ENCODE measurements around the gene AOAH.

DNA sequence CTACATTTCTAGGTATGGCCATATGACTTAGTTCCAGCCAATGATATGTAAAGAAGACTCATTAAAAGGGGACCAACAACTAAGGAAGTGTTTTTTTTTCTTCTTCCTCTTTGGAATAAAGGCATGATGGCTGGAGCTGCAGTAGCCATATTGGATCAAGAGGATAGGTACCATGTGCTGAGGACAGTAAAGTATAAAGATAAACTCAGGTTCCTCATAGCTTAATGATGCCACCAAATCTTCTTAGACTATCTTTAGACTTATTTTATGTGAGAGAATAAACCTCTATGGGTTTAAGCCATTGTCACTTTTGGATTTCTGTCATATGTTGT lies 249.3 kb downstream of the AOAH start:
- TF ChIP-seq, protein P1, sequence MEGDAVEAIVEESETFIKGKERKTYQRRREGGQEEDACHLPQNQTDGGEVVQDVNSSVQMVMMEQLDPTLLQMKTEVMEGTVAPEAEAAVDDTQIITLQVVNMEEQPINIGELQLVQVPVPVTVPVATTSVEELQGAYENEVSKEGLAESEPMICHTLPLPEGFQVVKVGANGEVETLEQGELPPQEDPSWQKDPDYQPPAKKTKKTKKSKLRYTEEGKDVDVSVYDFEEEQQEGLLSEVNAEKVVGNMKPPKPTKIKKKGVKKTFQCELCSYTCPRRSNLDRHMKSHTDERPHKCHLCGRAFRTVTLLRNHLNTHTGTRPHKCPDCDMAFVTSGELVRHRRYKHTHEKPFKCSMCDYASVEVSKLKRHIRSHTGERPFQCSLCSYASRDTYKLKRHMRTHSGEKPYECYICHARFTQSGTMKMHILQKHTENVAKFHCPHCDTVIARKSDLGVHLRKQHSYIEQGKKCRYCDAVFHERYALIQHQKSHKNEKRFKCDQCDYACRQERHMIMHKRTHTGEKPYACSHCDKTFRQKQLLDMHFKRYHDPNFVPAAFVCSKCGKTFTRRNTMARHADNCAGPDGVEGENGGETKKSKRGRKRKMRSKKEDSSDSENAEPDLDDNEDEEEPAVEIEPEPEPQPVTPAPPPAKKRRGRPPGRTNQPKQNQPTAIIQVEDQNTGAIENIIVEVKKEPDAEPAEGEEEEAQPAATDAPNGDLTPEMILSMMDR (IDR thresholded peaks at IDR 0.05; ENCODE audit: low read depth, low read length, poor library complexity, severe bottlenecking), result no peak
- TF ChIP-seq EZH2phosphoT487 (IDR thresholded peaks at IDR 0.05; ENCODE audit: borderline replicate concordance, low read length), result no peak

Measured in DOHH2 (cell line).